ENCODE results near the gene APOBEC3G. TPM values are rescaled to one million over a fixed set of nuclear protein-coding genes. Genes with fewer than 3 reads are reported as not detected.

Gene APOBEC3G
- total RNA-seq, 1 donor from 2014 or later = 4.8 TPM

- Mint-ChIP-seq H3K4me3 (ENCODE audit: low read depth) (no peak overlapping the region), H3K36me3 (ENCODE audit: insufficient read depth) (no peaks in the 10 kb centered on the region), H3K27ac (no peak overlapping the region), H3K4me1 (ENCODE audit: low read depth) (peaks cover 2% of the 10 kb centered on the region), H3K9me3 (ENCODE audit: low read depth) (no peaks in the 10 kb centered on the region), H3K27me3 (peaks cover 3% of the 10 kb centered on the region)
- no peak for TF ChIP-seq CTCF (IDR thresholded peaks at IDR 0.05; ENCODE audit: unreplicated experiment)
- no peak for DNase-seq (ENCODE audit: low spot score, unreplicated experiment)
Measured at GRCh38 chr22:39098576-39098975, 21.5 kb downstream of the APOBEC3G start.

GRCh38 chr22:39101226-39101625 lies 24.2 kb downstream of the APOBEC3G start:
- Mint-ChIP-seq H3K27ac (no peak overlapping the region), H3K4me1 (ENCODE audit: low read depth) (peaks cover 2% of the 10 kb centered on the region), H3K36me3 (ENCODE audit: insufficient read depth) (no peaks in the 10 kb centered on the region), H3K4me3 (ENCODE audit: low read depth) (no peak overlapping the region), H3K9me3 (ENCODE audit: low read depth) (no peaks in the 10 kb centered on the region), H3K27me3 (peaks cover 3% of the 10 kb centered on the region)
- DNase-seq (ENCODE audit: low spot score, unreplicated experiment) = no peak
- no peak for TF ChIP-seq CTCF (IDR thresholded peaks at IDR 0.05; ENCODE audit: unreplicated experiment)

- H3K27me3 Mint-ChIP-seq = peaks cover 3% of the 10 kb centered on the region
- DNase-seq (ENCODE audit: low spot score, unreplicated experiment) = no peak
- H3K27ac Mint-ChIP-seq = no peak overlapping the region
- no peak overlapping the region for H3K4me3 Mint-ChIP-seq (ENCODE audit: low read depth)
- no peaks in the 10 kb centered on the region for H3K36me3 Mint-ChIP-seq (ENCODE audit: insufficient read depth)
- H3K9me3 Mint-ChIP-seq (ENCODE audit: low read depth) = no peaks in the 10 kb centered on the region
- TF ChIP-seq CTCF (IDR thresholded peaks at IDR 0.05; ENCODE audit: unreplicated experiment) = no peak
- no peaks in the 10 kb centered on the region for H3K4me1 Mint-ChIP-seq (ENCODE audit: low read depth)
Measured at GRCh38 chr22:39103431-39103830, 26.4 kb downstream of the APOBEC3G start.

GRCh38 chr22:39106326-39106725 lies 29.3 kb downstream of the APOBEC3G start:
- H3K4me1 Mint-ChIP-seq (ENCODE audit: low read depth) = peaks cover 6% of the 10 kb centered on the region
- no peaks in the 10 kb centered on the region for H3K36me3 Mint-ChIP-seq (ENCODE audit: insufficient read depth)
- H3K4me3 Mint-ChIP-seq (ENCODE audit: low read depth) = no peak overlapping the region

GRCh38 chr22:39108487-39108886 lies 31.4 kb downstream of the APOBEC3G start:
- H3K4me1 Mint-ChIP-seq (ENCODE audit: low read depth) = peaks cover 9% of the 10 kb centered on the region
- H3K27me3 Mint-ChIP-seq = no peaks in the 10 kb centered on the region
- no peaks in the 10 kb centered on the region for H3K36me3 Mint-ChIP-seq (ENCODE audit: insufficient read depth)
- no peak overlapping the region for H3K4me3 Mint-ChIP-seq (ENCODE audit: low read depth)
- no peak for TF ChIP-seq CTCF (IDR thresholded peaks at IDR 0.05; ENCODE audit: unreplicated experiment)
- peak overlapping the region; percentile 62 for H3K27ac Mint-ChIP-seq
- DNase-seq (ENCODE audit: low spot score, unreplicated experiment) = no peak
- H3K9me3 Mint-ChIP-seq (ENCODE audit: low read depth) = no peaks in the 10 kb centered on the region

More at GRCh38 chr22:39106326-39106725, 29.3 kb downstream of the APOBEC3G start:
- TF ChIP-seq CTCF (IDR thresholded peaks at IDR 0.05; ENCODE audit: unreplicated experiment) = no peak
- Mint-ChIP-seq H3K9me3 (ENCODE audit: low read depth) (no peaks in the 10 kb centered on the region), H3K27ac (no peak overlapping the region), H3K27me3 (no peaks in the 10 kb centered on the region)
- DNase-seq (ENCODE audit: low spot score, unreplicated experiment) = no peak

Measured in progenitor cell of endocrine pancreas (in vitro differentiated cells).